K562 (cell line): ENCODE measurements around the gene PAN3. TPM values are rescaled to one million over a fixed set of nuclear protein-coding genes. Genes with fewer than 3 reads are reported as not detected.

Source experiments
- ATAC-seq: fragments of 200-7000 bp; cut with Tn5 transposase; 3 replicates; pipeline ENCODE4 v1.9.1; 2020; ENCODE audit warnings: moderate library complexity
- BruUV-seq: library from RNA; stranded (reverse); fragments of 400-500 nt; replicated peaks from 2 replicates; lab custom pipeline; 2021; lab: Mats Ljungman, UMichigan
- CTCF ChIA-PET: fragments of 300-600 bp; formaldehyde crosslinking; extraction: SDS; loops from one replicate; lab custom pipeline; 2021; ENCODE audit warnings: low intra/inter-chr PET ratio; lab: Yijun Ruan, JAX
- POLR2A ChIA-PET: fragments of 300-600, 350-650 bp; sonication (Branson Sonifier 250); formaldehyde crosslinking; extraction: SDS; loops from one replicate; lab custom pipeline; 2021; ENCODE audit warnings: antibody characterized with exemption, inconsistent platforms; lab: Yijun Ruan, JAX
- DNase-seq, 4 experiments: peaks; one replicate each; pipeline versions ENCODE4 v3.0.0 to v3.0.0-alpha.2; 2011 to 2018; ENCODE audit warnings: low spot score in 3 of 4, mixed read lengths in 3 of 4; ENCODE audit errors: extremely low read depth in 1 of 4
- FAIRE-seq: peaks from 2 replicates; lab custom pipeline; 2011; peaks lifted over from hg19 to GRCh38; lab: Jason Lieb, UNC
- H2AFZ ChIP-seq: 2 replicates; pipeline ENCODE4 v1.6.0; 2011; ENCODE audit warnings: low read depth, low read length, control low read depth, inconsistent platforms
- H3K27ac ChIP-seq: fragments of 200-600 bp; 3 replicates; pipeline ENCODE4 v1.8.0; 2011; ENCODE audit warnings: low read depth, mild to moderate bottlenecking, control low read depth, inconsistent platforms, low read length, moderate library complexity, mixed read lengths; ENCODE audit errors: extremely low read depth
- H3K27me3 ChIP-seq, 2 experiments: fragments of 300-600 bp in 1 of 2; 2 replicates in 1 of 2; 3 replicates in 1 of 2; pipeline versions ENCODE4 v1.6.0 to v1.8.0; 2011; ENCODE audit warnings: inconsistent platforms in 2 of 2, low read length in 2 of 2, mild to moderate bottlenecking in 1 of 2, mixed read lengths in 1 of 2, moderate library complexity in 1 of 2; ENCODE audit not compliant: control insufficient read depth in 2 of 2, insufficient read depth in 2 of 2
- H3K36me3 ChIP-seq: fragments of 300-600 bp; 3 replicates; pipeline ENCODE4 v1.8.0; 2011; ENCODE audit warnings: mild to moderate bottlenecking, low read length, inconsistent platforms; ENCODE audit not compliant: control insufficient read depth, insufficient read depth
- H3K4me1 ChIP-seq, 2 experiments: fragments of 200-600 bp in 1 of 2; replicated peaks in 1 of 2; 2 replicates in 1 of 2; 3 replicates in 1 of 2; pipeline versions ENCODE4 v1.5.1 to v1.8.0; 2011; ENCODE audit warnings: inconsistent platforms in 2 of 2, low read length in 2 of 2, mild to moderate bottlenecking in 1 of 2, mixed read lengths in 1 of 2, moderate library complexity in 1 of 2; ENCODE audit not compliant: control insufficient read depth in 2 of 2, insufficient read depth in 2 of 2
- H3K4me2 ChIP-seq: 2 replicates; pipeline ENCODE4 v1.6.1; 2011; ENCODE audit warnings: low read length, control low read depth, inconsistent platforms, mixed read lengths; ENCODE audit not compliant: insufficient read depth
- H3K4me3 ChIP-seq: fragments of 200-600 bp; sonication (generic), shearing (Covaris generic); 2 replicates; pipeline ENCODE4 v1.5.1; 2016; ENCODE audit warnings: control low read depth, inconsistent platforms
- H3K79me2 ChIP-seq: fragments of 200-600 bp; 3 replicates; pipeline ENCODE4 v1.8.0; 2011; ENCODE audit warnings: low read length, inconsistent platforms; ENCODE audit not compliant: control insufficient read depth, insufficient read depth
- H3K9ac ChIP-seq, 2 experiments: 2 replicates each; pipeline versions ENCODE4 v1.6.0 to v1.6.1; 2011; ENCODE audit warnings: low read depth in 2 of 2, low read length in 2 of 2, control low read depth in 1 of 2, inconsistent platforms in 1 of 2, mild to moderate bottlenecking in 1 of 2, mixed read lengths in 1 of 2; ENCODE audit not compliant: insufficient read depth in 1 of 2
- H3K9me1 ChIP-seq: one replicate; pipeline ENCODE4 v1.6.0; 2011; ENCODE audit warnings: inconsistent platforms, mild to moderate bottlenecking, low read length, moderate library complexity; ENCODE audit not compliant: control insufficient read depth, insufficient read depth
- H3K9me3 ChIP-seq: replicated peaks from 2 replicates; pipeline ENCODE4 v1.5.1; 2011; ENCODE audit warnings: low read depth, low read length, inconsistent platforms; ENCODE audit not compliant: control insufficient read depth, insufficient read depth
- H4K20me1 ChIP-seq: replicated peaks from 2 replicates; pipeline ENCODE4 v1.6.1; 2011; ENCODE audit warnings: low read length, inconsistent platforms, mixed read lengths; ENCODE audit not compliant: control insufficient read depth, insufficient read depth
- CEBPG ChIP-seq, 3 experiments: fragments of 200-800 bp in 1 of 3; sonication (Bioruptor generic) in 1 of 3; sonication (generic) in 1 of 3; formaldehyde crosslinking in 1 of 3; IDR thresholded peaks in 2 of 3; conservative IDR thresholded peaks in 1 of 3; 2 replicates each; pipeline versions ENCODE4 v1.6.1 to v1.8.0; 2016 to 2022; ENCODE audit warnings: missing compliant biosample characterization in 2 of 3, missing genetic modification characterization in 2 of 3, mild to moderate bottlenecking in 1 of 3, missing genetic modification reagents in 1 of 3
- HLTF ChIP-seq: fragments of 450-650 bp; IDR thresholded peaks from 2 replicates; pipeline ENCODE4 v1.6.1; 2016
- RAD51 ChIP-seq: fragments of 450-650 bp; IDR thresholded peaks from 2 replicates; pipeline ENCODE4 v1.7.1; 2016; ENCODE audit warnings: low read depth, mild to moderate bottlenecking, borderline replicate concordance
- ZNF217 ChIP-seq: sonication (generic); formaldehyde crosslinking; IDR thresholded peaks from 2 replicates; pipeline ENCODE4 v1.8.0; 2022; ENCODE audit warnings: mild to moderate bottlenecking, missing genetic modification reagents
- ZNF253 ChIP-seq: fragments of 250-450 bp; sonication (Bioruptor Pico); conservative IDR thresholded peaks from 2 replicates; pipeline ENCODE4 v1.6.1; 2021; ENCODE audit warnings: mild to moderate bottlenecking
- WGBS: fragments of 100-300 bp; shearing (Covaris generic); methylation state at CpG from one replicate; pipeline ENCODE4 v1.1.6; 2016; ENCODE audit warnings: low coverage, mixed read lengths; ENCODE audit not compliant: insufficient coverage; ENCODE audit errors: missing lambda C conversion rate; 5-methylcytosine and 5-hydroxymethylcytosine counted together
- in situ Hi-C: fragments of 300-500 bp; cut with MboI; formaldehyde crosslinking; loops from 4 replicates; pipeline ENCODE4 v1.15.0; 2018; ENCODE audit warnings: inconsistent platforms, mixed read lengths
- intact Hi-C: fragments of 100-400 bp; cut with micrococcal nuclease; formaldehyde crosslinking; loops from 2 replicates; pipeline ENCODE4 v1.14.2; 2022
- polyA plus RNA-seq, 8 experiments: library from polyadenylated mRNA; depleted of rRNA in 4 of 8; stranded (reverse) in 5 of 8; unstranded in 3 of 8; fragments of >200 nt; fragmentation: Nextera tagmentation in 2 of 8; fragmentation: Illumina TruSeq in 1 of 8; extraction: Ambion mirVana in 2 of 8; extraction: Trizol in 1 of 8; gene quantifications; 2 replicates each; pipeline versions ENCODE4 v1.2.1 to v1.2.3, GENCODE V29; 2011 to 2014; ENCODE audit warnings: inconsistent platforms in 1 of 8, missing spikeins in 1 of 8
- total RNA-seq, 7 experiments: library from RNA; depleted of rRNA in 6 of 7; stranded (reverse); fragments of >200 nt in 6 of 7; fragmentation: Illumina TruSeq in 2 of 7; extraction: Trizol in 2 of 7; gene quantifications; 2 replicates each; pipeline versions ENCODE4 v1.2.1 to v1.2.3, GENCODE V29; 2011 to 2021; ENCODE audit warnings: low replicate concordance in 1 of 7
- TF ChIP-seq, protein P1 (sequence below): fragments of 450-650 bp; formaldehyde crosslinking; IDR thresholded peaks from 2 replicates; pipeline ENCODE4 v1.4.0; 2020; ENCODE audit warnings: mild to moderate bottlenecking
- TF ChIP-seq, protein P2 (sequence below): fragments of 250-450 bp; sonication (Bioruptor Pico); IDR thresholded peaks from 2 replicates; pipeline ENCODE4 v1.8.0; 2021; ENCODE audit warnings: moderate library complexity, mild to moderate bottlenecking, inconsistent platforms
- TF ChIP-seq, protein P3 (sequence below): fragments of 450-650 bp; IDR thresholded peaks from 2 replicates; pipeline ENCODE4 v1.6.1; 2018; ENCODE audit not compliant: partially characterized antibody

The PAN3 gene
- total and polyA plus RNA-seq, 9 of the 15 experiments (the other 6 are each of a cell fraction or from before 2014, with no cell fraction given): 7.2 to 19.9 (median 11.6) TPM

DNA sequence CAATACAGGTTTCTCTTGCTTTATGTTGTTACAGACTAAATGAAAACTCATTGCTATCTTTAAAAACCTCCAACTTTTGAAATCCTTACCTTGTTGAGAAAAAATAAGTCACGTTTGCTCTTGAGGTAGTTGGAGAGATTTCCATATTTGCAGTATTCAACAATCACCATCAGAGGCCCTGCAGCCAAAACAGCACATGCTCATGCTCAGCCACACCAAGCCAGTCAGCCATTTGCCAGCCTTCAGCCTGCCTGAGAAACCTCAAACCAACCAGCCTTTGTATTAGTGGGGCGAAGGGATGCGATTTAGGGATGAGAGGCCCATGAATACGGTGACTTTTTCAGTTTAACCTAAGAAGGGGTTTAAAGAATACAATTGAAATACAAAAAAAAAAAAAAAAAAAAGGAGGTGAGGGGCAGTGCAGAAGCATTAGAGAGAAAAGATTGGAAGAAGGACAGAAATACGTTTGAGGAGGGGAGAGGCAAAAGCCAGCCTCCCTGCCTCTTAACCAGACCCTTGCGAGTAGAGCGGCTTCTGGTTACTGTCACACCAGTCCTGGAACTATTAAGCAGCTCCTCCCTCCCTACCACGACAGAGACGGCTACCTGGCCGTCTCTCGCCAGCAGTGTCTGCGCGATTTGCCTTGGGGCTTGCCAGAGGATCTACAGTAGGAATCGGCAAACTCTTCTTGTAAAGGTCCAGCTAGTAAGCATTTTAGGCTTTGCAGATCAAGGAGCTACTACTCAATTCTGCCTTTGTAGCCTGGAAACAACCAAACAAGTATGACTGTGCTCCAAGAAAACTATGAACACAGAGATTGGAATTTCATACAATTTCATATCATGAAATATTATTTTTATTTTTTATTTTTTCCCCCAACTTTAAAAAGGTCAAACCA is 189.3 kb downstream of the PAN3 start (continued):
- TF ChIP-seq CEBPG (CRISPR knock-in tag; IDR thresholded peaks at IDR 0.05) (no peak), CEBPG (tag; conservative IDR thresholded peaks at IDR 0.05 in 1 of 2, IDR thresholded peaks at IDR 0.05 in 1 of 2) (no peak), ZNF217 (CRISPR knock-in tag) (no peak), RAD51 (no peak), HLTF (no peak)
- TF ChIP-seq, protein P1, sequence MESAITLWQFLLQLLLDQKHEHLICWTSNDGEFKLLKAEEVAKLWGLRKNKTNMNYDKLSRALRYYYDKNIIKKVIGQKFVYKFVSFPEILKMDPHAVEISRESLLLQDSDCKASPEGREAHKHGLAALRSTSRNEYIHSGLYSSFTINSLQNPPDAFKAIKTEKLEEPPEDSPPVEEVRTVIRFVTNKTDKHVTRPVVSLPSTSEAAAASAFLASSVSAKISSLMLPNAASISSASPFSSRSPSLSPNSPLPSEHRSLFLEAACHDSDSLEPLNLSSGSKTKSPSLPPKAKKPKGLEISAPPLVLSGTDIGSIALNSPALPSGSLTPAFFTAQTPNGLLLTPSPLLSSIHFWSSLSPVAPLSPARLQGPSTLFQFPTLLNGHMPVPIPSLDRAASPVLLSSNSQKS (CRISPR knock-in tag): no peak
- TF ChIP-seq, protein P2, sequence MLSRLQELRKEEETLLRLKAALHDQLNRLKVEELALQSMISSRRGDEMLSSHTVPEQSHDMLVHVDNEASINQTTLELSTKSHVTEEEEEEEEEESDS (CRISPR knock-in tag): no peak

DNA sequence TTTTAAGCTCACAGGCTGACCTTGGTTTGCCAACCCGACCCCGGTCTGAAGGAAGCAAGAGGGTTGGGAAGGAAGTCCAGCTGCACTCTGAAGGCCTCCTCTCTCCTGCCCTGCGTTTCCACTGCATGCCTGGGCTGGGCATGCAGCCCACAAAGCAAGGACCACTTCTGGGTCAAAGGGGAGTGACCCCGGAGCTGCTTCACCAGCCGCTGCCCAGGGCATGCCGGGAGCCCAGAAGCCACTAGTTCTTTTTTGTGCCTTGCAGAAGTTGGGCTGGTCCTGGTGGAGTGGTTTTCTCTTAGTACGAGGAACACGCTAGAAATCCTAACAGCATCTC is 189.9 kb downstream of the PAN3 start:
- ChIA-PET CTCF (no interaction called here), POLR2A (no interaction called here)
- DNase-seq (no peak), FAIRE-seq (no peak), ATAC-seq (no peak)
- in situ Hi-C loops: loop anchor here (10.0 kb wide), 2 partner anchors 307 to 467 kb away; no protein-coding TSS in a partner anchor
- intact Hi-C loops: loop anchor here (10.0 kb wide), 2 partner anchors 157 to 197 kb away; no protein-coding TSS in a partner anchor
- H3K4me1 ChIP-seq: peaks cover 3 to 9% of the 10 kb centered on the region in 2 experiments; a peak in 4 of 5 replicates
- no peaks in the 10 kb centered on the region for H3K27me3 ChIP-seq
- no peaks in the 10 kb centered on the region for H4K20me1 ChIP-seq
- H3K27ac ChIP-seq: no peak overlapping the region
- no peaks in the 10 kb centered on the region for H3K36me3 ChIP-seq
- BruUV-seq: no TSS peak
- no peak overlapping the region for H2AFZ ChIP-seq
- no peak overlapping the region for H3K4me2 ChIP-seq
- no peaks in the 10 kb centered on the region for H3K9me3 ChIP-seq
- H3K79me2 ChIP-seq: no peaks in the 10 kb centered on the region
- WGBS: 47% methylated on average over 6 of the region's 8 CpGs
- H3K9me1 ChIP-seq: no peaks in the 10 kb centered on the region
- no peak overlapping the region for H3K9ac ChIP-seq
- H3K4me3 ChIP-seq: no peak overlapping the region
- TF ChIP-seq ZNF253 (CRISPR knock-in tag): no peak
- TF ChIP-seq, protein P3, sequence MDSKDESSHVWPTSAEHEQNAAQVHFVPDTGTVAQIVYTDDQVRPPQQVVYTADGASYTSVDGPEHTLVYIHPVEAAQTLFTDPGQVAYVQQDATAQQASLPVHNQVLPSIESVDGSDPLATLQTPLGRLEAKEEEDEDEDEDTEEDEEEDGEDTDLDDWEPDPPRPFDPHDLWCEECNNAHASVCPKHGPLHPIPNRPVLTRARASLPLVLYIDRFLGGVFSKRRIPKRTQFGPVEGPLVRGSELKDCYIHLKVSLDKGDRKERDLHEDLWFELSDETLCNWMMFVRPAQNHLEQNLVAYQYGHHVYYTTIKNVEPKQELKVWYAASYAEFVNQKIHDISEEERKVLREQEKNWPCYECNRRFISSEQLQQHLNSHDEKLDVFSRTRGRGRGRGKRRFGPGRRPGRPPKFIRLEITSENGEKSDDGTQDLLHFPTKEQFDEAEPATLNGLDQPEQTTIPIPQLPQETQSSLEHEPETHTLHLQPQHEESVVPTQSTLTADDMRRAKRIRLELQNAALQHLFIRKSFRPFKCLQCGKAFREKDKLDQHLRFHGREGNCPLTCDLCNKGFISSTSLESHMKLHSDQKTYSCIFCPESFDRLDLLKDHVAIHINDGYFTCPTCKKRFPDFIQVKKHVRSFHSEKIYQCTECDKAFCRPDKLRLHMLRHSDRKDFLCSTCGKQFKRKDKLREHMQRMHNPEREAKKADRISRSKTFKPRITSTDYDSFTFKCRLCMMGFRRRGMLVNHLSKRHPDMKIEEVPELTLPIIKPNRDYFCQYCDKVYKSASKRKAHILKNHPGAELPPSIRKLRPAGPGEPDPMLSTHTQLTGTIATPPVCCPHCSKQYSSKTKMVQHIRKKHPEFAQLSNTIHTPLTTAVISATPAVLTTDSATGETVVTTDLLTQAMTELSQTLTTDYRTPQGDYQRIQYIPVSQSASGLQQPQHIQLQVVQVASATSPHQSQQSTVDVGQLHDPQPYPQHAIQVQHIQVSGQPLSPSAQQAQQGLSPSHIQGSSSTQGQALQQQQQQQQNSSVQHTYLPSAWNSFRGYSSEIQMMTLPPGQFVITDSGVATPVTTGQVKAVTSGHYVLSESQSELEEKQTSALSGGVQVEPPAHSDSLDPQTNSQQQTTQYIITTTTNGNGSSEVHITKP: peak; percentile 9
